MCF 10A (cell line): ENCODE data around the gene CILP. TPM values are rescaled to one million over a fixed set of nuclear protein-coding genes. Genes with fewer than 3 reads are reported as not detected.

ENCODE experiments used
- BruUV-seq: library from RNA; stranded (reverse); fragments of 400-500 nt; replicated peaks from 2 replicates; lab custom pipeline; 2021; lab: Mats Ljungman, UMichigan
- CTCF ChIA-PET: fragments of 300-600 bp; sonication (Branson Sonifier 250); formaldehyde crosslinking; extraction: SDS; loops from one replicate; lab custom pipeline; 2021; ENCODE audit warnings: antibody characterized with exemption, inconsistent platforms; lab: Yijun Ruan, JAX
- POLR2A ChIA-PET: fragments of 300-600, 350-650 bp; sonication (Branson Sonifier 250); formaldehyde crosslinking; extraction: SDS; loops from one replicate; lab custom pipeline; 2020; ENCODE audit warnings: antibody characterized with exemption, inconsistent platforms; lab: Yijun Ruan, JAX
- DNase-seq: peaks from one replicate; pipeline ENCODE4 v3.0.0-alpha.2; 2018; ENCODE audit not compliant: unreplicated experiment
- H3K27ac Mint-ChIP-seq: one replicate; pipeline ENCODE4 v1.8.0; 2022; ENCODE audit warnings: mild to moderate bottlenecking, low read depth, mixed read lengths; ENCODE audit not compliant: unreplicated experiment
- H3K27me3 Mint-ChIP-seq: one replicate; pipeline ENCODE4 v1.8.0; 2022; ENCODE audit warnings: mixed read lengths; ENCODE audit not compliant: insufficient read depth, unreplicated experiment
- H3K36me3 Mint-ChIP-seq: one replicate; pipeline ENCODE4 v1.8.0; 2022; ENCODE audit warnings: mild to moderate bottlenecking, moderate library complexity, mixed read lengths; ENCODE audit not compliant: insufficient read depth, unreplicated experiment
- H3K4me1 Mint-ChIP-seq: one replicate; pipeline ENCODE4 v1.8.0; 2022; ENCODE audit warnings: mixed read lengths; ENCODE audit not compliant: insufficient read depth, unreplicated experiment
- H3K4me3 Mint-ChIP-seq: one replicate; pipeline ENCODE4 v1.8.0; 2022; ENCODE audit warnings: mild to moderate bottlenecking, moderate library complexity, mixed read lengths; ENCODE audit not compliant: unreplicated experiment
- H3K9me3 Mint-ChIP-seq: one replicate; pipeline ENCODE4 v1.8.0; 2022; ENCODE audit warnings: mixed read lengths; ENCODE audit not compliant: unreplicated experiment
- intact Hi-C: fragments of 100-400 bp; cut with micrococcal nuclease; formaldehyde crosslinking; loops from 2 replicates; pipeline ENCODE4 v1.14.1; 2022
- total RNA-seq: library from RNA; stranded (reverse); gene quantifications from 2 replicates; pipeline ENCODE4 v1.2.3, GENCODE V29; 2022
- TF ChIP-seq, protein P1 (sequence below): fragments of 200-600 bp; IDR thresholded peaks from one replicate; pipeline ENCODE4 v1.8.0; 2022; ENCODE audit warnings: antibody characterized with exemption, mild to moderate bottlenecking; ENCODE audit not compliant: unreplicated experiment

CILP gene
- total RNA-seq, 1 experiment from 2014 or later = not detected

DNA sequence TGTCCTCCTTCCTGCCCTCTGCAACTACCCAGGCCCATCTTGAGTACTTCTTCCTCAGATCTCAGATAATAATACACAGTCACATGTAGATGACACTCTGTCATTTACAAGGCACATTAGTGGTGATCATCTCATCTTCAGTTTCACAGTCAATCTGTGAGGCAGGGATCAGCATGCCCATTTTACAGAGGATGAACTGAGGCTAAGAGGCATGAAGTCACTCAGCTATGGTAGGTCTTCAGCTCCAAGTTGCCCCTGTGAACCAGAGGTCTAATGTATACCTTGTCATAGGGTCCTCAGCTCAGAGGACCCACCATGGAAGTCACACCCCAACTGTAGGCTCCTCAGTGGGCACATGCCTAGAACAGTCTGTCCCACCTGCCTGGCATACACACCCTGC lies 4.2 kb upstream of the CILP start:
- Mint-ChIP-seq H3K4me3 (no peak overlapping the region), H3K27me3 (no peaks in the 10 kb centered on the region), H3K36me3 (no peaks in the 10 kb centered on the region), H3K4me1 (no peaks in the 10 kb centered on the region), H3K9me3 (no peaks in the 10 kb centered on the region), H3K27ac (no peak overlapping the region)
- ChIA-PET CTCF (interaction anchor here (0.6 kb wide), 1 partner anchor 56 kb away, joined by 3 read pairs; no protein-coding TSS in a partner anchor), POLR2A (no interaction called here)
- DNase-seq = no peak
- intact Hi-C loops = no loop called here
- BruUV-seq = no TSS peak
- TF ChIP-seq, protein P1, sequence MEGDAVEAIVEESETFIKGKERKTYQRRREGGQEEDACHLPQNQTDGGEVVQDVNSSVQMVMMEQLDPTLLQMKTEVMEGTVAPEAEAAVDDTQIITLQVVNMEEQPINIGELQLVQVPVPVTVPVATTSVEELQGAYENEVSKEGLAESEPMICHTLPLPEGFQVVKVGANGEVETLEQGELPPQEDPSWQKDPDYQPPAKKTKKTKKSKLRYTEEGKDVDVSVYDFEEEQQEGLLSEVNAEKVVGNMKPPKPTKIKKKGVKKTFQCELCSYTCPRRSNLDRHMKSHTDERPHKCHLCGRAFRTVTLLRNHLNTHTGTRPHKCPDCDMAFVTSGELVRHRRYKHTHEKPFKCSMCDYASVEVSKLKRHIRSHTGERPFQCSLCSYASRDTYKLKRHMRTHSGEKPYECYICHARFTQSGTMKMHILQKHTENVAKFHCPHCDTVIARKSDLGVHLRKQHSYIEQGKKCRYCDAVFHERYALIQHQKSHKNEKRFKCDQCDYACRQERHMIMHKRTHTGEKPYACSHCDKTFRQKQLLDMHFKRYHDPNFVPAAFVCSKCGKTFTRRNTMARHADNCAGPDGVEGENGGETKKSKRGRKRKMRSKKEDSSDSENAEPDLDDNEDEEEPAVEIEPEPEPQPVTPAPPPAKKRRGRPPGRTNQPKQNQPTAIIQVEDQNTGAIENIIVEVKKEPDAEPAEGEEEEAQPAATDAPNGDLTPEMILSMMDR = no peak

GRCh38 chr15:65214010-65214409 lies 2.7 kb upstream of the CILP start:
- TF ChIP-seq, protein P1 = no peak
- no peaks in the 10 kb centered on the region for H3K27me3 Mint-ChIP-seq
- no TSS peak for BruUV-seq
- intact Hi-C loops = no loop called here
- H3K36me3 Mint-ChIP-seq = no peaks in the 10 kb centered on the region
- POLR2A ChIA-PET = no interaction called here
- DNase-seq = no peak
- no peaks in the 10 kb centered on the region for H3K9me3 Mint-ChIP-seq
- H3K4me1 Mint-ChIP-seq = no peaks in the 10 kb centered on the region
- CTCF ChIA-PET = interaction anchor here (0.6 kb wide), 1 partner anchor 1017 kb away, joined by 3 read pairs; no protein-coding TSS in a partner anchor
- no peak overlapping the region for H3K4me3 Mint-ChIP-seq
- no peak overlapping the region for H3K27ac Mint-ChIP-seq

DNA sequence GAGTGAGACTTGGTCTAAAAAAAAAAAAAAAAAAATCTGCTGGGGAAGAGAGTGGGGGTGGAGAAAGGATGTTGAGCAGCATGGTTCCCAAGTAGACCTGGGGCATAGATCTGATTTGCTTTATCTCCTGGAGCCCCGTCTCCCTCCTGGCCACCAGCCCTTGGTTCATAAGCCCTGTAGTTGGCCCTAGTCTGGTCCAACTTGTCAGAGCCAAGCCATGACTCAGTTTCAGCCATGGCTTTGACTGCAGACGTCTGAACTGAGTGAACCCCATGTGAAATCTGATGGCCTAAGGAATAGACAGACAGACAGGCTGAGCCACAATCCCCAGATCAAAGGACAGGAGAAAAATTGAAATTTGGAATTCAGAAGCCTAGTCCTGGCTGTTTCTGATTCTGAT lies 2.0 kb upstream of the CILP start:
- ChIA-PET POLR2A (no interaction called here), CTCF (no interaction called here)
- no peak for DNase-seq
- intact Hi-C loops = no loop called here
- H3K4me3 Mint-ChIP-seq = no peak overlapping the region
- no peaks in the 10 kb centered on the region for H3K4me1 Mint-ChIP-seq
- no peaks in the 10 kb centered on the region for H3K36me3 Mint-ChIP-seq
- no peaks in the 10 kb centered on the region for H3K9me3 Mint-ChIP-seq
- H3K27me3 Mint-ChIP-seq = no peaks in the 10 kb centered on the region
- no peak overlapping the region for H3K27ac Mint-ChIP-seq
- TF ChIP-seq, protein P1 = no peak
- BruUV-seq = no TSS peak

DNA sequence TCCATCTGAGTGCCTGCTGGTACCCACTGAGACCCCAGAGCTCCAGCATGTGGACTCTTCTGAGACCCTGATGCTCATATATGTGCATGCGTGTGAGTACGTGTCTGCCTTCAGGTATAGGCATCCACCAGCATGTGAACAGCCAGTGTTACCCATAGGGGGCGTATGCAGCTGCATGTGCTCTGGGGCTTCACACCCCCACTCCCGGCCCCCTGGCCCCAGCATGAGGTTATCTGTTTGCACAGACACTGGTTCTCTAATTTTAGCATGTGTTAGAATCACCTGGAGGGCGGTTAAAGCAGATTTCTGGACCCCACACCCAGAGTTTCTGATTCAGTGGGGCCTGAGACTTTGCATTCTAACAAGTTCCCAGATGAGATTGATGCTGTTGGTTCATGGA lies 824 bp upstream of the CILP start:
- DNase-seq = peak; percentile 30
- no peaks in the 10 kb centered on the region for H3K27me3 Mint-ChIP-seq
- TF ChIP-seq, protein P1 = peak; percentile 17
- no TSS peak for BruUV-seq
- H3K36me3 Mint-ChIP-seq = no peaks in the 10 kb centered on the region
- no peak overlapping the region for H3K4me3 Mint-ChIP-seq
- no peaks in the 10 kb centered on the region for H3K4me1 Mint-ChIP-seq
- intact Hi-C loops = no loop called here
- H3K27ac Mint-ChIP-seq = no peak overlapping the region
- POLR2A ChIA-PET = no interaction called here
- no peaks in the 10 kb centered on the region for H3K9me3 Mint-ChIP-seq
- CTCF ChIA-PET = interaction anchor here (0.6 to 1.2 kb wide), 4 partner anchors 10 to 461 kb away, joined by 3 to 4 read pairs (median 3); no protein-coding TSS in a partner anchor
